C1 segment of cervical spinal cord (tissue), 14 donors: Measurements from ENCODE around the gene TSC1.
"Not testable (repeated sequence)": the region's sequence is repeated elsewhere in the genome, so short reads cannot be mapped to it uniquely, and the experiment has no call there.

Experiments used
- DNase-seq, 14 donors: peaks; one replicate each; lab custom pipeline; 2025; lab: John Stamatoyannopoulos, UW

Gene TSC1

GRCh38 chr9:132976571-132976970 is 32.2 kb upstream of the TSC1 start:
- DNase-seq: no peak

DNA sequence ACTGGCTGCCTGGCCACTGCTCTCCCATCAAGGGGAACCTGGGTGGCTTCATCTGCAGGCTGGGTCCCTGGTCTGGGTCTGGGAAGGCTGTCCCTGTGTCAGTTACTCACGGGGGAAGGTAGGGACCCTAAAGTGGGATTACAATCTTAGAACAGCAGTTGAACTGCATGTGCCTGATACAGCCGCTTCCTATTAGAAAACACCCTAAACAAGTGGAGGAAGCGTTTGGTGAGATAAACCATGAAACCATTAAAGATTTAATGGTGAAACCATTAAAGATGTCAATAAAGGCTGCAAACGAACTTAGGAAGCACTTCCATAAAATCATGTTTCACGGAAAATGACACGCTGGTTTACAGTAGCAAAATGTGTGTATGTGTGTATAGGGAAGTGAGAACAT is 31.5 kb upstream of the TSC1 start:
- no peak for DNase-seq

GRCh38 chr9:132973713-132974112 is 29.3 kb upstream of the TSC1 start:
- DNase-seq: no peak

DNA sequence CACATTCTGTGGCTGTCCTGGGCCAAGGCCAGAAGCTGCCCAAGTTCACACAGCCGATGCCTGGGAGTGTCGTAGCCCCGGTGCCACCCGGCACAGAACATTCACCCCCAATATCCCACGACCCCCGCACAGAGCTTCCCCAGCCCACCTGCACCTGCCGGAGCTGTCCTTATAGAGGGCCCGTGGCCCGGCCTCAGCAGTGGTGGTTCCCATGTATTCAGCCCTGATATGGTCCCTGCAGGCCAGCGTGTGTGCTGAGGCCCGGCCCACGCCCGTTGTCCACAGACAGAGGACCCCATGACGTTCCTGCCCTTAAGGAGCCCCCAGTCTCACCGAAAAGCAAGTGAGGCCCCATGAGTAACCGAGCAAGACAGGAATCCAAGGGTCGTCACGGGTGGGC is 28.8 kb upstream of the TSC1 start:
- no peak for DNase-seq

DNA sequence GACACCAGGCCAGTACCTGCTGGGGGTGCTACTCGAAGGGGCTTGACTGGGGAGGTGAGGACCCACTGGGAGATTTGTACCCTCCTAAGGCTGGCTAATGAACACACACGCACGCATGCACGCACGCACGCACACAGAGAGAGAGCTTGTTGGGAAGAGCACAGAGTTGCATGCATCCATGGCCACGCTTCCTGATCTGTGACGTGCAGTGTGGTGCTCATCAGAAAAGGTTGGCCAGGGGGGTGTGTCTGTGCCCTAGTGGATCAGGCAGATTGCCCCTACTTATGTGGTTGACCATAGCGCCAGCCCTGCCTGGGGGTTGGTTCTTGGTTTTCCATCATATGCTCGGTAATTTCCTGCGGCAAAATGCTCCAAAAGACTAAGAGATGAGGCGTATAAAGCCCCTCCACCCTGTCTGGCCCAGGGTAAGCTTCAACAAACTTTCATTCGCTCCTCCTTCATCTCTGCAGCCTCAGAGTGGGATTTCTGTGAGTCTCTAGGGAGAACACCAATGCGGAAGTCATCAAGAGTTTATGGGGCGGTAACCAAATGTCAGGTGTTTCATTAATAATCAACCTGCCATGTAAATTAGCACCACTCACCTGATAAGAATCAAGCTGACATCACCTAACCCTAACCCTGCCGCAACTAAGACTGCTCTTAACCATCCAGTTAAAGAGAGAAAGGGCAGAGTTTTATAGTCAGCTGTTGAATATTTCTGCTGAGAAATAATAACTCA is 26.1 kb upstream of the TSC1 start:
- DNase-seq: no peak

- DNase-seq: no peak
These were observed 25.4 kb upstream of the TSC1 start for GRCh38 chr9:132969783-132970182.

DNA sequence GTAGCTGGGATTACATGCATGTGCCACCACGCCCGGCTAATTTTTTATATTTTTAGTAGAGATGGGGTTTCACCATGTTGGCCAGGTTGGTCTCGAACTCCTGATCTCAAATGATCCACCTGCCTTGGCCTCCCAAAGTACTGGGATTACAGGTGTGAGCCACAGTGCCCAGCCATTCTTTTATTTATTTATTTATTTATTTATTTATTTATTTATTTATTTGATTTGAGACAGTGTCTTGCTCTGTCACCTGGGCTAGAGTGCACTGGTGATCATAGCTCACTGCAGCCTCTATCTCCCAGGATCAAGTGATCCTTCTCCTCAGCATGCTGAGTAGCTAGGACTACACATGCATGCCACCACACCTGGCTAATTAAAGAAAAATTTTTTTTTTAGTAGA is 23.5 kb upstream of the TSC1 start:
- DNase-seq: not testable (repeated sequence)

GRCh38 chr9:132965478-132965877 is 21.1 kb upstream of the TSC1 start:
- no peak for DNase-seq

DNA sequence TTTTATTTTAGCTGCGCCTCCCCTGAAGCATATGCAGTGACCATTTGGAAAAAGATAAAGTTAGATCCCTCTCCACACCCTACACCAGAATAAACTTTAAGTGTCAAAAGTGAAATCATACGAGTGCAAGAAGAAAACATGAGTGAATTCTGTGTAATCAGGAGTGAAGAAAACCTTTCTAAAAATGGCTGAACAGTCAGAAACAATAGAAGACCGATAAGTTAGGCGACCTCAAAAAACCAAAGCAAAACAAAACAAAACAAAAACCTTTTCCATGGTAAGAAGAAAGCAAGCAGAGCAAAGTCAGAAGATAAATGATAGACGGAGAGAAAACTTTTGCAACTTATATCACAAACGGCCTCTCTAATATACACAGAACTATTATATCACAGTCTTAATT is 16.6 kb upstream of the TSC1 start:
- no peak for DNase-seq

DNA sequence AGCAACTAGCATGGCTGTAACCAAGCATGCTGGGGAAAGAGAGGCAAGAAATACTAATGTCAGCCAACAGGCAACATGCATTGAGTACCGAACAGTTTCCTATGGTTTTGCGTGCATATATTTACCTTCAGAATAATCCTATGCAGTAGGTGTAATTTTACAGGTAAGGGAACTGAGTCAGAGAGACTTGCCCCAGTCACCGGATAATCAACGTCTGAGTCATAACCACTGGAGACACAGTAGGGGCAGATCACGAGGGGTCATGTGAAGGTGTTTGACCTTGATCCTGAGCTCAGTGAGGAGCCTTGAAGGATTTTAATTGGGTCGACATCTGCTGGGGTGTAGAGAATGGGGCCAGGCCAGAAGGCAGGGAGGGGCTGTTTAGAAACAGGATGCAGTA is 13.4 kb upstream of the TSC1 start:
- no peak for DNase-seq

- no peak for DNase-seq
These were observed 11.4 kb upstream of the TSC1 start for GRCh38 chr9:132955768-132956167.

DNA sequence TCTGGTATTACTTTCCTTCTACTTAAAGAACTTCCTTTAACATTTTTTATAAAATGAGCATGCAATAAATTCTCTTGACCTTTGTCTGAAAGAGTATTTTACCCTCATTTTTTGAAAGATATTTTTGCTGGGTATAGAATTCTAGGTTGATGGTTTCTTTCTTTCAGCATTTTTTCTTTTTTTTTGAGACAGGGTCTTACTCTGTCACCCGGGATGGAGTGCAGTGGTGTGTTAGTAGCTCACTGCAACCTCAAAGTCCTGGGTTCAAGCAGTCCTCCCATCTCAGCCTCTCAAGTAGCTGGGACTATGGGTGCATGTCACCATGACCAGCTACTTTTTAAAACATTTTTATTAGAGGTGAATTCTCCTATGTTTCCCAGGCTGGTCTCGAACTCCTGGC is 10.7 kb upstream of the TSC1 start:
- no peak for DNase-seq

DNA sequence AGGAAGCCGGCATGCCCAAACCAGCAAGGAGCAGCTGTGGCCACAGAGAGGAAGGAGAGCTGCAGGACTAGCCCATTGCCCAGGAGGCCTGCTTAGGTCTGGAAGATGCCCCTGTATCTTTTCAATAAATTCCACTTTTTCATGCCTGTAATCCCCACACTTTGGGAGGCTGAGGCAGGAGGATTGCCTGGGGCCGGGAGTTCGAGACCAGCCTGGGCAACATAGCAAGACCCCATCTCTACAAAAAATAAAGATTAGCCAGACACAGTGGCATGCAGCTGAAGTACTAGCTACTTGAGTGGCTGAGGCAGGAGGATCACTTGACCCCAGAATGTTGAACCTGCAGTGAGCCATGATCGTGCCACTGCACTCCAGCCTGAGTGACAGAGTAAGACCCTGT is 5.3 kb upstream of the TSC1 start:
- DNase-seq: no peak

- DNase-seq: peak in 2 of 14 donors; percentile 19 to 87
These were observed 4.2 kb upstream of the TSC1 start for GRCh38 chr9:132948482-132949050.

DNA sequence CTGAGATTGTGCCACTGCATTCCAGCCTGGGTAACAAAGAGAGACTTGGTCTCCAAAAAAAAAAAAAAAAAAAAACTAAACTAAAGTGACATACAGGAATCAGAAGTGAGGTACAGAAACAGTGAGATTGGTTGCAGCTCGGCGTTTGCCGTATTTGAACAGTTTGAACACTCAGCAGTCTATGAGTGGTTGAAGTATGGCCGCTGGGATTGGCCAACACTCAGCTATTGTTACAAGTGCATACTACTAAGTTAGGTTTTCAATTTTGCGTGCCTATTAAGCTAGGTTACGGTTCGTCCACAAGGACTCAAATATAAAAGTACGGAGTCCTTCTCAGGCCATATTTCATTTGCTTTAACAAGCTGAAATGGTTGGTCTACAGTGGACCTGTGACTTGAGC is 3.3 kb upstream of the TSC1 start:
- DNase-seq: no peak

DNA sequence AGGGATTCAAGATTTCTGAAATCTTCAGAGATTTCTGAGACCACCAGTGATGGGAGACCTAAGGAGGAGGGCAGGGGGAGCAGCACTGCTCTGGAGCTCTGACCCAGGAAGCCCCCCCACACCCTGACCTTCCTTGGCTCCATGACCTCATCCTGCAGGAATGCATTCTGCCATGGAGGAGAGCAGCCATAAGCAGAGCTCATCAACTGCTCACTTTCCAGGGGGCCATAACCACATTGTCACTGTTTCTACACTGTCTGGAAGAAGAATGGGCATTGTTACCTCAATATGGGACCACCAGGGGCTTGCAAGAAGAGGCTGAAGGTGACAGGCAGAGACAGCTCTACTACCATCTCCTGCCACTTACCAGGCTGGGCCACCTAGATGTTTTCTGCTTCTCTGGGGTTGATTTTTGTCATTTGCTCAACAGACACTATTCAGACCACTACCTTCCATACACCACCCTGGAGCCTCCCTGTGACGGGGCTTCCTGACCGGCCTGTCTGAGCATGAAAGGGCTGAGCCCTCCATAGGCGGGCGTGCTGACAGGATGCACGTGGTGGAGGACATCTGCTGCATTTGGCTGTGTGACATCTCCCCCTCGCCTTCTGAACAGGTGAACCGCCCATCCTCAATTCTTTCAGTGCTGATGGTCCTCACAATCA is 2.3 kb upstream of the TSC1 start:
- peak in 1 of 14 donors; percentile 17 for DNase-seq

GRCh38 chr9:132946211-132946610 is 1.8 kb upstream of the TSC1 start:
- DNase-seq: no peak

- no peak for DNase-seq
These were observed 1.0 kb upstream of the TSC1 start for GRCh38 chr9:132945186-132946130.

GRCh38 chr9:132943651-132944293 is 644 bp downstream of the TSC1 start:
- peak in 3 of 14 donors; percentile 2 to 52 (median 38) for DNase-seq

DNA sequence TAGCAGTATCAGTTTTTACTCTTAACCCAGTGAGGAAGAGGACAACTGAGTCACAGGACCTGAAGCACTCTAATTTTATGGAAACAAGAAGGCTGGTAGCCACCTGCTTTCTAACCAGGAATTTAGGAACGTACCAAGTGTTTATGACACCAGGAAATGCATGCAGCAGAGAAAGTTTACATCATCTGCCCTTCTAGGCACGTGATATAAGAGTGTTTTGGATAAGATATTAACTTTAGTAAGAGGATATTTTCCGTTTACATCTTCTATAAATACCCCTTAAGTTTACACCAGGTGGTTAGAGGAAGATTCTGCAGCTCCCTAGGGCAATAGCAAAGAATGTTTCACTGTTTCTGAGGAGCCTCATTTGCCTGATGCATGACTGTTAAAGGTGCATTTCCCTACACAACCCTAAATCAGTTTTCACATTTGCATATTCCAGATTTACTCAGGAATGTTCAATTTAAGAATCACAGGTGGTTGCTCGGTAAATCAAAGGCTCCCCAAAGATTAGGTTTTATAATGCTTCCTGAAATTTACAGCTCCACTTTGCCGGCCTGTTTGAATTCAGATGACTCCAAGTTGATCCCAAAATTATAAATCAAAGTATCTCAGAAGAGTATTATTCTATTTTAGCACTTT is 1.8 kb downstream of the TSC1 start:
- DNase-seq: no peak

DNA sequence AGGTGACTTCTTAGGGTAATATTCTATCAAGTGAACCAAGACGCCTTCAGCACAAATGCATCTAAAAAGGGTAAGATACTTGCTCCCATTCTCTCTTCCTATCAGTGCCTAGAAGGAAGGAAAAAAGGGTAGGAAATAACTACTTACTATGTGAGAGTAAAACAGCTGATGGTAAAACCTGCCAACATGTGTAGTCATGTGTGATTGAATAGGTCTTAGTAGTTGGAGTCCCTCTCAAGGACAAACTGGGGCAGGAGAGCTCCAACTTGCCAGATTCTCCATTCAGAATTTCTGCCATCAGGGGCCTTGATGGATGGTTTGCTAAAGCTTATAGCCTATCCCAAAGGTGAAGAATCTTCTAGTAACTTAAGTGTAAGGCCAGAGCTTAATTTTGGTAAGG is 5.2 kb downstream of the TSC1 start:
- no peak for DNase-seq
